ENCODE measurements around the gene EXOC3L1.

The EXOC3L1 gene

DNA sequence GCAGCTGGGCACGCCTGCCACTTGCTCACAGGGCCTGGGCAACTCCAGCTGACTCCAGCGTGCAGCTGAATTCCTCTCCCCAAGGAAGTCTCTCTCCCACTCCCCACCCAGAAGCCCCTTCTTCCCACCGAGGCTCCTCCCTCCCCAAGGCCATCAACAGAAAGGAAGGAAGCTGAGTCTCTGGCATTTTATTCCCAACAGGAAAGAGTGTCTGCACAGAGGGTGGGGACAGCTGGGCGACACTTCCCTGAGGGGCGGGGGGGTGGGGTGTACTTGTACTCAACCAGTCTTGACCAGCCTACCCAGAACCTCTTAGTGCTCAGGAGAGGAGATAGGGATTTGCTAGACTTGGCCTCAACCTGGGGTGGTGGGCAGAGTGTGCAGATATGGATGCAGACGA, at the start of gene EXOC3L1:
Gene EXOC3L1 (minus strand): TSS at position 96 of the 400 bp plus-strand sequence. CDS start 460 bp downstream, outside the sequence.
- no peak for DNase-seq

DNA sequence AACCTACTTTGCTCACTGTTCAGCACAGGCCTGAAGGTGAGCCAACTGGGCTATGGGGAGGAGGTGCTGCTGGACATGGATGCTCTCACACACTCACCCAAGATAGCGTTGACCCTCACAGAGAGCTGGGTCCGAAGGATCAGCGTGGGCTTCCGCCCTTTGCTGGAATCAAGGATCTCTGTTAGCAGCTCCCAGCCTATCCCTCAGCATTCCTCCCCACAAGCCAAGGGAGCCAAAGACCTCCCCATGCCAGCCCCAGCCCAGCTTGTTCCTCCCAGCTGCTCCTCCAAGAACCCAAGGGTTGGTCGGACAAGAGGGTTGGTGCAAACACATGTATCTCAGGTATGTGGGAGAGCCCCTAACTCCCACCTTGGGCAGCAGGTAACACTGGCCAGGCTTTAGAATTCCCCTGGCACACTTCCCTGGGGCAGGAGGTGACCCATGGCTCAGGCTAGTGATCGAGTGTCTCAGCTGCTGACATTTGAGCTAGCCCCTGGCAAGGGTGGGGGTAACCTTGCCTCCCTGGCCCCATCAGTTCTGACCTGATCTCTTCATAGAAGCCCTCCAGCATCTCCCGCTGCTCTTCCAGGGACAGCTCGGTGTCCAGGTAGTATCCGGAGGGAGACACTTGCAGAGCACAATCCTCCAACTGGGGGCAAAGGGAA, 49.0 kb upstream of the EXOC3L1 start:
- DNase-seq: no peak

DNA sequence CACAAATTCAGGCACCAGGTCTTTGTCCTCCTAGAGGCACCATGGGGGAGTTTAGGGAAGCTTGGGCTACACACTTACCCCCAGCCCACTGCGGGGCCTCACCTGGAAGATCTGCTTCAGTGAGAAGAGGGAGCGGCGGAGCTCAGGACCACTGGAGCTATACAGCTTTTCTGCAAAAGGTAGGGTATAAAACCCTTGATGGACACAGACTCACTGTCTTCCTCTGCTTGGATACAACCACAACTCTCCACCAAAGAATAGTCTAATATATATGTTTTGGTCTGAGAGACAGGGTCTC, 48.3 kb upstream of the EXOC3L1 start:
- DNase-seq: no peak

DNA sequence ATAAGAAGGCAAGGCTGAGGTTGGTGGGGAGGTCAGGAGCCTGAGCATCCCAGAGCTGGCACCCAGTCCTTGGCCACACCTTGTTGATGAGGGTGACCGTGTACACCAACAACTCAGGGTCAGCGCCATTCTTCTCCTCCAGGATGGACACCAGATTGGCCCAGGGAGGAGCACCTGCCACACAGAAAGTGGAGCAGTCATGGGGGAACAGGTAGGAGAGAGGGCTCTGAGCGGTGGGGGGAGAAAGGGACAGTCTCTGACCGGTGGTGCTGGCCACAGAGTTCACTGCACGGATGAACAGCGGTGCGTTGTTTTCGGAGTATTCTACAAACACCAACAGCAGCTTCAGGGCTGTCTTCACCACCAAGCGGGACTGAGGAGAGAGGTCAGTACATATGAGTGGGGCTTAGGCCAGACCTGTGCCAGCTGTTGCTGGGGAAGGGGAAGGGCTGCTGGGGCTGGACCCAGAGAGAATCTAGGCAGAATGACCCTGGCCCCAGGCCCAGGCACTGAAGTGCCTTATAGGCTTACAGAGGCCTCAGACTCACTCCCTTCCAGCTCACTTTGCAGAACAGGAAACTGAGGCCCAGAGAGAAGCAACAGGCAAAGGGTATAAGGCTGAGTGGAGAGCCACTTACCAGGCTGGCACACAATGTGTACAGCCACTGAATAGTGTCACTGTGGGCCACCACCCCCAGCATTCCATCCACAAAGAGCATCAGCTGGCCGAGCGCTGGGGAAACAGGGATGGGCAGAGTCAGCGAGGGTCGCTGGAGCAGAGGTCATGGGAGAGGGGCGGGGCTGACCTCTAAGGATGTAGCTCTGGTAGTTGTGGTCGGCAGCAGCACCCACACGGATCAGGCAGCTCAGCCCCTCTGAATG, 47.7 kb upstream of the EXOC3L1 start:
- no peak for DNase-seq

GRCh38 chr16:67236563-67237395, 46.8 kb upstream of the EXOC3L1 start:
- DNase-seq: peak; percentile 4

DNA sequence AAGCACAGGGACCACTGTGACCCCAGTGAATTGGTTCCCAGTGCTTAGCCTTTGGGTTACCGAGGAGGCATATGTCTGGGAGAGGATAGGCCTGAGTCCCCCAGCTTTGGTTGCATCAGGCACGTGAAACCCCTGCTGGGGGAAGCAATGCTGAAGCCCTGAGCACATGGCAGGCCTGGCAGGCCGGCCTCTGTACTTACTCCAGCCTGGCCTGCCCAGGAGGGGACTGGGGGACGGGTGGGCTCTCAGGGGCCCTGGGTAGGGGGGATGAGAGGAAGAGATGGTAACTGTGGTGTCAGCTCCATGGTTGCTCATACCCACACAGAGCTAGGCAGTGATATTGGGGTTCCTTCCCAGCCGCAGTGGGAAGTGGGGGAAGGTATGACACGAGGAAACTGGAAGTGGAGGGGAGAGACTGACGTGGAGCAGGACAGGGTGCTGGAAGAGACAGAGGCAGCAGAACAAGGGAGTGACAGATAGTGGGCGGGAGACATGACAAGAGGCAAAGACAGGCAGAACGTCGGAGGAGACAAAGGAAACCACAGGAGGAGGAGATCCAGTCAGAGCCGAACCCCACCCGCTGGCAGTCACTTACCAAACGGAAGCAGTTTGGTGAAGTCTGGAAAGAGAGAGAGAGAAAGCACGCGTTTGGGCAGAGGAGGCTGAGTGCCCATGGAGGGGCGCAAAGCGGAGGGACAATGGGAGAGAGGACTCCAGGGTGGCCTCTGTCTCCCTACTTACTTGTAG, 46.1 kb upstream of the EXOC3L1 start:
- no peak for DNase-seq

DNA sequence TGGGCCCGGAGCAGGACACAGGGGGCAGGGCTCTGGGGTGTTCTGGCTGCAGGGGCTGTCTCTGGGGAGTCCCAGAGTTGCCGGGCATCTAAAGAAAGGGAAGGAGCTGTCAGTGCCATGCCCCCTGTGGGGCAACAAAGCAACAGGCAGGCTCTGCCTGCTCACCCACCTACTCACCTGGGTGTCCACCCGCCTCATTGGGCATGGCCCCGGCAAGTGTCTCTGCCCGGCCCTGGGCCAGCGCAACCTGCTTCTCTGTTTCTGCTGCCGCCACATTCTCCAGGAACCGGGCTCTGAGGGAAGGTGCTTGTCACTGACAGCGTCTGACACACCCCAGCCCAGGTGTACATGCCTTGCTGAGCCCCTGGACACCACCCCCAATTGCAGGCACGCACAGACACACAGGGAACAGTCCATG, 44.3 kb upstream of the EXOC3L1 start:
- no peak for DNase-seq

DNA sequence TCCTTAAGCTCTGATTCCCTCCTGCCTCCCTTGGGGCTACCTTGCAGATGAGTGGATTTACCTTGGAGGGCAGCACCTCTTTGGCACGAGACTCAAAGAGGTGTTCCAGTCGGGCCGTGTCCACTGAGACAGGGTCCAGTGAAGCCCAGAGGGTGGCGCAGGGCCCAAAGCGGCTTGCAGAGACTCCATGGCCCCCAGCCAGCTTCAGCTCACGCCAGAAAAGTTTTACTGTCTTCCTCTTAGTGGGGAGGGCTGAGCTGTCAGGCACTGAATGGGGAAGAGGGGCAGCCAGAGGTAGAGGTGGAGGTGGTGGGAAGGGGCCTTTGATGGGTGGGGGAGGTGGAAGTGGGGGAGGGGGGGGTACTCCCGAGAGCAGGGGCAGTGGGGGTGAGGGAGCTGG, 43.7 kb upstream of the EXOC3L1 start:
- DNase-seq: no peak

DNA sequence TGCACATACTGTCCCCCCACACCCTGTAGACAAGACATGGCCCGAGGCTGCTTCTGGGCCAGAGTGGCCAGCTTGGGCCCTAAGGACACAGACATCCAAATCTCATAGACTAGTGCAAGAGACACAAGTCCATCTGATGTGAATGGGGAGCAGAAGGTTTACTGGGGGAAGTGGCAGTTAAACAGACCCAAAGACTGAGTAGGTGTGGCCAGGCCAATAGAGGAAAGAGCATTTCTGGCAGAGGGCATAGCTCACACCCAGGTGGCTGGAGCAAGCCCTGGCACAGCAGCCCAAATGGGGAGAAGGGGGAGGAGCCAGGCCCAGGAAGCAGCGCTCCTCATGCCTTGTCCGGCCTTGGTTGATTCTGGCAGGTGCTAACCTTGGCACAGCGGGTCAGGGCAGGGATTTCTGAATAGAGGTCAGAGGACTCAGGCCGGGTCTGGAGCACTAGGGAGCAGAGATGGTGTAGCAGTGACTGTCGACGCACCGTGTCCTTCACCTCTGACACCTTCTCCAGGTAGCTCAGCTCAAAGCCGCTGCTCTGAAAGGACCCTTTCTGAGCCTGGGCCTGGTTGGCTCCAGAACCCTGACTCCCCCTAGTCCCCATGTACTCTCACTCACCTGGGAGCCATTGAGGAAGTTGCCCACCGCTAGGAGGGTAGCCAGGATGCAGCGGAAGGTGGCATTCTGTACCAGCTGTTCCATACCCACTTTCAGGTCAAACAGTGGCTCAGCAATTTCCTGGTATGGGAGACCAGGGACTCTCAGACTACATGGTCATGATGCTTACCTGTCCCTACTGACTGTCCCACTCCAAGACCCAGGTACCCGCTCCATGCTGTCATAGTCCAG, 41.1 kb upstream of the EXOC3L1 start:
- DNase-seq: no peak

DNA sequence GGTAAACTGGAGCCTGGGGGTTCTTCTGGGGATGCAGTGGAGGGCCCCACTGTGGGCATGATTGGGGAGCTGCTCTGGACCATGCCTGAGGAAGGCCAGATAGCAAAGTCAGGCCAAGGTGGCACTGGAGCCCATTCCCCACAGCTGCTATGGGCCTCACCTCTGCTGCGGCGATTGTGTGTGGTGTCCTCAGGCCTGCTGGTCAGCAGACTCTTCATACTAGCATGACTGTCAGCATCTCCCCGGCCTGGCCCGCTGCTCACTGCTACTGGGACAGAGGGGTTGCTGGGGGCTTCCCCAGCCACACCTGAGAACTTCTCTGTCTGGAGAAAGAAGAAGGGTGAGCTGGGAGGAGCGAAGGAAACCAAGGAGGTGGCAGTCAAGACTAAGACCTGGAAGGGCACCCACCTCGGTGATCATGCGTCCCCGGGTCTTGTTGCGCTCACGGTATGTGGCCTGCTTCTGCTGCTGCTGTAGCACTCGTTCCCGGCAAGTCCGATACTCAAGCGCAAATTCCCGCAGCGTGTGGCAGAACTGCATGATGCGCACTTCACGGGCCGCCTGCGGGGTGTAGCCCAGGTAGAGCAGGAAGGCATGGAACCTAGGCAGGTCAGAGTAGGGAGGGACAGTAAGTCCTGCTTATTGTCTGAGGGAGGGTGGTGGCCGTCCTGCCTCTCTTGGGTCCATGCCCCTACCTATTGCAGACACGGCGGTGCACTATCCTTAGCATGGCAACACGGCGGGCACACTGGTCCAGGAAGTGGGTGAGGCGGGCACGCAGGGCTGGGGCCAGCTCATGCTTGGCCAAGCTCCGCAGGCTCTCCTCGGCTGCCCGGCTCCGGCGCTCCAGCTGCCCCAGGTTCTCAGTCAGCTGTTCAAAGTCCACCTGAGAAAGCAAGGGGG, 40.2 kb upstream of the EXOC3L1 start:
- DNase-seq: no peak

DNA sequence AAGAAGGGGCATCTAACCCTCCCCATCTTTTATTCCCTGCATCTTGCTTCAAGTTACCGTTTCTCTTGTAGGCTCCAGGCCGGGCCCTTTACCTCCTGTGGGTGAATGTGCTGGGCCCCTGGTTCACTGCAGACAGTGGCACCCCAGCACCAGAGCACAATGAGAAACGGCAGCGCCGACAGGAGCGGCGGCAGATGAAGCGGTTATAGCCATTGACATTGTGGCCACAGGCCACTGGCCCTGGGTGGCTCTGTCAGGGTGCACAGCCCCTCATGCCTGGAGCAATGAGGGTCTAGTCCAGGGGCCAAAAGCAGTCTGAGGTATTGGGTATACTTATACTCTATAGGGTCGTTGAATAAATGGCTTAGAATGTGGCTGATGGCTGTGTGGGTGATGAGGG, 39.0 kb upstream of the EXOC3L1 start:
- DNase-seq: no peak

DNA sequence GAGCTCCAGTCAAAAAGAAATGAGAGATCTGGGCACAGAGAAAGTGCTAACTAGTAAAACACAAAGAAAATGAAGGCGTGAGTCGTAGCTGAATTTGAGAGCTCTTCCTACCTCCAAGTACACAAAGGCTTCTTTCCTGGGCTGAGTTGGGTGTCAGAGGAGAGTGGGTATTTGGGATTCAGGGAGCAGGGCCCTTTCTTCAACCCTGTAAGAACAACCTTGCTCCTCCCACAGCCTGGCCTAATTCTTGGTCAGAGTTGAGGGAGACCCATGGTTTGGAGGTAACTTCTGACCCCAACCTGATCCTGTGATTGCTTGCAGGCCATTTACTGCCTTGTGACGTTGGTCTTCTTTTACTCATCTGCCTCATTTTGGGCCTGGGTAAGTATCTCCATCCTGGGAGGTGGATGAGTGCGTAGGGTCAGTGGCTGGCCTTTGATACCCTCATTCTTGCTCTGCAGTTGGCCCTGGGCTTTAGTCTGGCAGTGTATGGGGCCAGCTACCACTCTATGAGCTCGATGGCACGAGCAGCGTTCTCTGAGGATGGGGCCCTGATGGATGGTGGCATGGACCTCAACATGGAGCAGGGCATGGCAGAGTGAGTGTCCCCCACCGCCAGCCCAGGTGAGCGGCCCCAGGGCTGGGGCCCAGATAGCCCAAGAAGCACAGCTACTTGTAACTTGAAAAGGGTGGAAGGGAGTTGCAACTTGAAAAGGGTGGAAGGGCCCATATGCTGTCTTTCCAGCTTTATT, 38.3 kb upstream of the EXOC3L1 start:
- DNase-seq: no peak

- no peak for DNase-seq
Observed at GRCh38 chr16:67227567-67227921, 37.6 kb upstream of the EXOC3L1 start.

DNA sequence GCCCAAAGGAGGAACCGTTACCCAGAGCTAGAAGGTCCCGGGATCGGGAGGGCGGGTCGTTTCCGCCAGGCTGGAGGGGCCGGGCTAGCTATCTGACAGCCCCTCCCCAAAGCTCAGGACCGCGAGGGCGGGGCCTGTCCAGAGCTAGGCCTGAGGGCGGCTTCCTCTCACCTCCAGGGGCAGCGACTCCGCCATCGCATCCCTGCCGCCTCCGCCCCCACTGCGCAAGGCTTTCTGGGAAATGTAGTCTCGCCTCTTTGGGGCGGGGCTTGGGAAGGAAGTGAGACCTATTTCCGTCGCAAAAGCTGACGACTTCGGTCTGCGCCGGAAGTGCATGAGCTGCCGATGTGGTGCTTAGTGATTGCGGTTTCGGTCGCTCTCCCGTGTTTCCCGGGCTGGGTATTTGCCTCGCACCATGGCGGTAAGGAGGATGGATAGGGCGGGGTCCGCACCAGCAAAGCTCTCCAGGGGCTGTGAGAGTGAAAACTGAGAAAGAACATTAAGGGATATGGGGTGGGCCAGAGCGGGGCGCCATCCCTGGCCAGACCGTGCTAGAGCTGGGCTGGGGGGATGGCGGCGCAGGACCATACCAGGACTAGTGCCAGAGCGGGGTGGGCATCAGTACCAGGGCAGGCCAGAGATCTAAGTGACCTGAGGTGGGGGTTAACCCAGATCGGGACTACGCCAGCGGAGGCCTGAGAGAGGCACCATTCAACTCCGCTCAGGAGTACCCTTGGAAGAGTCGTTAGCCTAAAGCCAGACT, 37.0 kb upstream of the EXOC3L1 start, which contains the start of gene TMEM208:
Gene TMEM208 (plus strand): TSS at position 327 of the 763 bp plus-strand sequence. CDS start 89 bp downstream, at position 416.
- peak; percentile 88 for DNase-seq

- no peak for DNase-seq
Observed at GRCh38 chr16:67226295-67226803, 36.4 kb upstream of the EXOC3L1 start.

DNA sequence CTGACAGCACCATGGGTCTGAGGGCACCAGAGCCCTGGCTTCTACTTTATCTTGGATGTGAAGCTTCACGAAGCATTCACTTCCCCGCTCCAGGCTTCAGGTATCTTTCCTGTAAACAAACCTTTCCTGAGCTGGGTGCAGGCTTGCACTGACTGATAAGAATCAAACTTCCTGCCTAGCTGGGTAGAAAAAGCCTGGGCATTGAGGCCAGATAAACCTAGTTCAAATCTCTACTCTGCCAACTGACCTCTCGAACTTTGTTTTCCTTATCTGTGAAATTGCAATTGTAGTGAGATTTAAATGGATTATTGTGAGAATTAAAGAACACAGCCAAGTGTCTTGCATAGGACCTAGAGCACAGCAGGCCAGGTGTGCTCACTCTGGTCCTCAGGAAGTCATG, 34.1 kb upstream of the EXOC3L1 start:
- no peak for DNase-seq

DNA sequence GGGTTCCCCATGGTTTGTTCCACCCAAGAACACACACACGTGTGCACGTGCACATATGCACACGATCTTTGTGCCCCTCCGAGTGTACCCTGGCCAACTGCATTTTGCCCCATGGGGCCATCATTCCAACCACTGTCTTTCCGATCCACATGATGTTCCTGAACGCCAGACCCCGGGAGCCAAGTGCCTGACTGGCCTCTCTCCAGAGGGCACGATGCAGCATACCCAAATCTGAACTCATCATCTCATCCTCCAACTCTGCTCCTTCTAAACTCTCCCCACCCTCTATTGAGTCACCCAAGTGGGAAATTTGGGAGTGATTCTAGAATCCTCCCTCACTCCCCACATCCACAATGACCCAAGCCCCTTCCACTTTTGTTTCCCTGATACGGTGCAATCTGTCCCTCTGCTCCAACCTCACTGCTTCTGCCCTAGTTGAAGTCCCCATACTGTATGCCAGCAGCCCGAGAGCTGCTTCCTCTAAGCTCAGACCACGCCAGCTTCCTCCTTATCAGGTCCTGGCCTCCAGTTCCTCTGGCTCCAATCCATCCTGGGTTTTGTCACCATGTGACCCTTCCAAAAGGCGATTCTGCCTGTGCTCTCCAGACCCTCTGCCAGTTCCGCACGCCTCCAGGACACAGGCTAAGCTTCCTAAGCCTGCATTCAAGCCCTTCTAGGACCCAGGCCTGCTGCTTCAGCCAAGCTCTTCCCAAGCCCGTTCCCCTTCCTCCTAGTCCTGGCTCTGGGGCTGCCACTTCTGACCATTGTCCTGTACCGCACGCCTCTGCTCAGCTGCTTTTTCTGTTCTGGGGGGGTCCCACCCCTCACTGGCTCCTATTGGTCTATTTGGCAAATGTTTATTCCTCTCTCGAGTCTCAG, 26.9 kb upstream of the EXOC3L1 start:
- DNase-seq: no peak

DNA sequence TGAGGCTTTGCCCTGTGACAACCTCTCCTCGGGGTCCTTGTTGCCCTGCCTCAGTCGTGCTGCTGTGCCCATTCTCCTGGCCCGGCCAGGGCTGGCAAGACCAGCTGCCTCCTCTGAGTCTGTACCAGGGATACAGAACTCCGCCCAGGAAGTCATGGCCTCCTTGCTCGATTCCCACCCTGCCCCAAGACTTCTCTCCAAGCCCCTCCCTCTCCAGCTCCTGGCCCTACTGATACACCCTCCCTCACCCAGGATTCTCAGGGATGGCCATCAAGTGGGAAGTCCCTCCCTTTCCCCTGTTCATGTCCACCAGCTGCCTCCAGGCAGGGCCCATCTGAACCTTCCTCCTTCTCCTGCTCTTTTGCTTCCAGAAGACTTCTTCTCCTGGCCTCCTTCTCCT, 25.8 kb upstream of the EXOC3L1 start:
- DNase-seq: no peak

All from NCI-H774 (cell line).